ENCODE measurements around the gene THOC1. TPM values are rescaled to one million over a fixed set of nuclear protein-coding genes. Genes with fewer than 3 reads are reported as not detected.

Gene THOC1
- total RNA-seq, 4 donors from 2014 or later: 34.1 to 109 (median 42.5) TPM

GRCh38 chr18:189254-189653 is 78.6 kb downstream of the THOC1 start:
- Histone ChIP-seq H3K27me3 (no peaks in the 10 kb centered on the region), H3K9me3 (no peaks in the 10 kb centered on the region), H3K4me1 (peaks cover 0 to under 1% (median 0%) of the 10 kb centered on the region in 4 donors), H3K4me3 (no peak overlapping the region), H3K36me3 (no peaks in the 10 kb centered on the region), H3K27ac (no peak overlapping the region)
- intact Hi-C loops (cut with DNase I; ENCODE audit: low total_unique reads): no loop called here
- no peak for DNase-seq
- in situ Hi-C loops (cut with MboI; ENCODE audit: low pct_ligation_motif_present in 1 of 4, low pct_unique_long_range_greater_than_20kb in 1 of 4, low sequenced_read_pairs in 3 of 4): no loop called here
- WGBS, 2 donors (ENCODE audit: low coverage in 1 of 2): 93% methylated on average over 5 of the region's 5 CpGs; no CpG with 5 or more reads in 1 of the 2 donors
- no peak for TF ChIP-seq EP300 (IDR thresholded peaks at IDR 0.05; ENCODE audit: low read depth)
- TF ChIP-seq CTCF (IDR thresholded peaks at IDR 0.05): no peak
- TF ChIP-seq POLR2AphosphoS5 (IDR thresholded peaks at IDR 0.05): no peak

GRCh38 chr18:183769-184168 is 84.1 kb downstream of the THOC1 start:
- intact Hi-C loops (cut with DNase I; ENCODE audit: low total_unique reads): no loop called here
- no peak for DNase-seq
- H3K27me3 ChIP-seq: no peaks in the 10 kb centered on the region
- no peak for TF ChIP-seq POLR2AphosphoS5 (IDR thresholded peaks at IDR 0.05)
- no peak for TF ChIP-seq CTCF (IDR thresholded peaks at IDR 0.05)
- TF ChIP-seq POLR2A (IDR thresholded peaks at IDR 0.05): no peak
- no peak for TF ChIP-seq EP300 (IDR thresholded peaks at IDR 0.05; ENCODE audit: low read depth)
- no peaks in the 10 kb centered on the region for H3K9me3 ChIP-seq
- peaks cover 0 to 11% (median 0%) of the 10 kb centered on the region in 4 donors for H3K4me1 ChIP-seq
- in situ Hi-C loops (cut with MboI; ENCODE audit: low pct_ligation_motif_present in 1 of 4, low pct_unique_long_range_greater_than_20kb in 1 of 4, low sequenced_read_pairs in 3 of 4): no loop called here
- no peak overlapping the region for H3K4me3 ChIP-seq
- WGBS, 2 donors (ENCODE audit: low coverage in 1 of 2): 81 to 100% methylated on average over 1 of the region's 1 CpG
- no peak overlapping the region for H3K27ac ChIP-seq
- H3K36me3 ChIP-seq: peaks cover 0 to 25% (median 3%) of the 10 kb centered on the region in 4 donors

- Histone ChIP-seq H3K36me3 (peaks cover 0 to 25% (median 3%) of the 10 kb centered on the region in 4 donors), H3K4me1 (peaks cover 0 to 11% (median 0%) of the 10 kb centered on the region in 4 donors), H3K4me3 (no peak overlapping the region), H3K9me3 (no peaks in the 10 kb centered on the region), H3K27ac (no peak overlapping the region), H3K27me3 (no peaks in the 10 kb centered on the region)
- no peak for TF ChIP-seq EP300 (IDR thresholded peaks at IDR 0.05; ENCODE audit: low read depth)
- no peak for TF ChIP-seq CTCF (IDR thresholded peaks at IDR 0.05)
- TF ChIP-seq POLR2AphosphoS5 (IDR thresholded peaks at IDR 0.05): no peak
- TF ChIP-seq POLR2A (IDR thresholded peaks at IDR 0.05): no peak
- in situ Hi-C loops (cut with MboI; ENCODE audit: low pct_ligation_motif_present in 1 of 4, low pct_unique_long_range_greater_than_20kb in 1 of 4, low sequenced_read_pairs in 3 of 4): no loop called here
- no peak for DNase-seq
- intact Hi-C loops (cut with DNase I; ENCODE audit: low total_unique reads): no loop called here
Observed at GRCh38 chr18:181711-182110, 86.1 kb downstream of the THOC1 start.

GRCh38 chr18:179499-179898 is 88.3 kb downstream of the THOC1 start:
- intact Hi-C loops (cut with DNase I; ENCODE audit: low total_unique reads): no loop called here
- peaks cover 0 to 25% (median 3%) of the 10 kb centered on the region in 4 donors for H3K36me3 ChIP-seq
- no peaks in the 10 kb centered on the region for H3K9me3 ChIP-seq
- WGBS, 2 donors (ENCODE audit: low coverage in 1 of 2): 91 to 93% methylated on average over 5 of the region's 5 CpGs
- H3K27ac ChIP-seq: no peak overlapping the region
- H3K4me3 ChIP-seq: no peak overlapping the region
- in situ Hi-C loops (cut with MboI; ENCODE audit: low pct_ligation_motif_present in 1 of 4, low pct_unique_long_range_greater_than_20kb in 1 of 4, low sequenced_read_pairs in 3 of 4): no loop called here
- TF ChIP-seq CTCF (IDR thresholded peaks at IDR 0.05): no peak
- DNase-seq: no peak
- no peaks in the 10 kb centered on the region for H3K27me3 ChIP-seq
- H3K4me1 ChIP-seq: peaks cover 0 to 11% (median 0%) of the 10 kb centered on the region in 4 donors

Measured in transverse colon (tissue), 4 donors.